NCI-H1105 (cell line): ENCODE data around the gene MRPS27.

Source experiments
- DNase-seq: peaks from one replicate; lab custom pipeline; 2025; lab: John Stamatoyannopoulos, UW

Gene MRPS27

GRCh38 chr5:72256536-72256935 lies 63.5 kb downstream of the MRPS27 start:
- no peak for DNase-seq

DNA sequence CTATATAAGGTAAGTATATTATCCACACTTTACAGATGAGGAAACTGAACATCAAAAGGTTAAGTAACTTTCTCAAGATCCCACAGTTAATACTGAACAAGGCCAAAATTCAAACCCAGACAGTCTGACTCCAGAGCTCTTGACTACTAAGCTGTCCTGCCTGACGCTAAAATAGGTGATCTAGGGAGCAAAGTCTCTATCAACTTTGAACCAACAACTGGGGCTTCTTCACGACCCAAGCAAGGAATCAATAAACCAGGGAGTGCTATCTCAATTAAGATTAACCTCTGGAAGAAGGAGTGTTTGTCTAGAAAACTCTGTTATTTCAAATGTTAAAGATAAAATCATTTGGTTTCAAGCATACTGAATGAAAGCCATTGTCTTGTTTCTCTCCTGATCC lies 64.4 kb downstream of the MRPS27 start:
- no peak for DNase-seq

GRCh38 chr5:72255237-72255636 lies 64.8 kb downstream of the MRPS27 start:
- DNase-seq: no peak

DNA sequence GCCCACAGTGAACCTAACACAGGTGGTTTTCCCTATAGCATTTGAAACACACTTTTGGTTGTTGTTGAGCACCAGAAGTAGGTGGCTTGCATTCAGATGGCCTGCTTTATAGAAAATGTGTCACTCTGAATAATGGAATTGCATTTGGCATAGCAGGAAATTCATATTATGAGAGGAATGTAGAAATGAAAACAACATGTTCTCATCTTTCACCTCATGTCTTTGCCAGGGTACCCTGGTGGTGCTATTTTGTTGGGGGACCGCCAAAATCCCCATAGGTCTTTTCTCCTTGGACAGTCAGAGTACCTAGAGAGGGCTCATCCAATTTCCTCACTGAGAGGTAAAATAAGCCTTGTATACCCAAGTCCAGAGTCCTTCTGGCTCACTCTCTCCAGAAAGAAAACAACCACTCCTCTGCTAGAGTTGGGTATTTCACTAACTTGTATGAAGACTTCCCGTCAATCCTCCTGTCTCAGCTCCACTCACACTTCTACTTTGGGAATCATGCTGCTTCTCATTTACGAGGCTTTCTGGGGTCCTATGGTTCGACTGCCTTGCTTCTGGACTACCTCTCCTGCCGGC lies 67.4 kb downstream of the MRPS27 start:
- no peak for DNase-seq

DNA sequence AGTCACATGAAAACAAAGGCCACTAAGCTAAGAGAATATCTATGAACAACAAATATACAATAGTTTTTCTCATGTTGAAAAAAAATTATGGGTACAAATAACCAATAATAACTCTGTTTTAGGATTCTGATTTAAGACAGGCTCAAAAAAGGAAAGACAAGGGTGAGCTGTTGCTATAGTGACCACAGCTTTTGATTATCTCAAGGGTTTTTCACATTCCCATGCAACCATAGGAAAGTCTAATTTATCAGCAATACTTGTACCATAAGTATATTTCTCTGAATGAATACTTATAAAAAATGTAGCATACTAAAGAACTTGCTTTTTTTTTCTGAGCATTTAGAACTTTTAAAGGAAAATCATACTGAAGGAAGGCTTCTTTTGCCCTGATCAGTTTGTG lies 68.0 kb downstream of the MRPS27 start:
- DNase-seq: no peak

- DNase-seq: no peak
These were observed 68.7 kb downstream of the MRPS27 start for GRCh38 chr5:72251386-72251785.

DNA sequence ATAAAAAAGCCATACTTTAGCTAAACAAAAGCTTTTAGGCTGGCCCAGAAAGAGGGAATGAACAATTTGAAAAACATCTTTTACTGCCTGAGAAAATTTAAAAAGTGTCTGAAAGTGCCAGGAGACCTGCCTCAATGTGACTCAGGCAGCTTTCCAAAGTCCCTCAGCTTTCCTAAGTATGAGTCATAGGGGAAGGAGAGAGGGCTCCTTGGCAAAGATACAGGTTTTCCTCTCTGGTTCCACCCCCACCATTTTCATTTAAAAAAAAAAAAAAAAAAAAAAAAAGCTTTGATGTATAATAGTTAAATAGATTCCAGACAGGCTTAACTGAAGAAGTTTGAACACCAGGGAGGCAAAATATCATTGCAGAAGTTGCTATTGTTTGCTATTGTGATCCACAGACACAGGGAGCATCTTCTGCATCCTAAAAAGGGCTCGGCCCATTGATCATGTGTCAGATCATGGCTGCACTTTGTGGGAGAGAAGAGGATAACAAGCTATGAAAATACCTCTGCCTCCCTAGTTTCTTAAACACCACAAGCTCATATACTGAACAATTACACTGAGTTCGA lies 71.5 kb downstream of the MRPS27 start:
- DNase-seq: no peak

GRCh38 chr5:72246954-72247442 lies 73.0 kb downstream of the MRPS27 start:
- DNase-seq: no peak

GRCh38 chr5:72245951-72246532 lies 74.0 kb downstream of the MRPS27 start:
- DNase-seq: no peak

GRCh38 chr5:72245546-72245945 lies 74.5 kb downstream of the MRPS27 start:
- DNase-seq: no peak

DNA sequence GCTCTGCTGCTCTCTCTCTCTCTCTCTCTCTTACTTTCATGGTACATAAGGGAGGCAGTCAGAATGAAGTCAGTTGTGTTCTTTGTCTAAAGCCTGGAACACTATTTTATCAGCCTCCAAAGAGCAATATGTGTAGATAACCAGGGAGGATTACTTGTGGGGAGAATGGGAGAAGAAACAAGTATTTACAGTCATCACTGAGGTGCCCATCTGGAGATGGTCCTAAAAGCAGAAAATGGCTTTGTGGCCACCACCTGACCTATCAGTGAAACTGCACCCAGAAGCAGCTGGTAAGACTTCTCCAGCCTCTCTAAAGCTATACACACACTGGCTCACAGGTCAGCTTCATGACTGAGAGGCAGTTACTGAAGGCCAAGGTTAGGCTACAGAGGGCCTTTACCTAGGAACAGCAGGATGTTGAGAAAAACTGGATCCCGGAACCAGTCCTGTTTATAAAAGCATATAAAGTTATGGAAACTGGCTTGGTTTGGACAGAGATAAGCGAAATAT lies 75.1 kb downstream of the MRPS27 start:
- DNase-seq: no peak

GRCh38 chr5:72243706-72244105 lies 76.3 kb downstream of the MRPS27 start:
- DNase-seq: no peak

GRCh38 chr5:72242796-72243475 lies 77.1 kb downstream of the MRPS27 start:
- DNase-seq: no peak

DNA sequence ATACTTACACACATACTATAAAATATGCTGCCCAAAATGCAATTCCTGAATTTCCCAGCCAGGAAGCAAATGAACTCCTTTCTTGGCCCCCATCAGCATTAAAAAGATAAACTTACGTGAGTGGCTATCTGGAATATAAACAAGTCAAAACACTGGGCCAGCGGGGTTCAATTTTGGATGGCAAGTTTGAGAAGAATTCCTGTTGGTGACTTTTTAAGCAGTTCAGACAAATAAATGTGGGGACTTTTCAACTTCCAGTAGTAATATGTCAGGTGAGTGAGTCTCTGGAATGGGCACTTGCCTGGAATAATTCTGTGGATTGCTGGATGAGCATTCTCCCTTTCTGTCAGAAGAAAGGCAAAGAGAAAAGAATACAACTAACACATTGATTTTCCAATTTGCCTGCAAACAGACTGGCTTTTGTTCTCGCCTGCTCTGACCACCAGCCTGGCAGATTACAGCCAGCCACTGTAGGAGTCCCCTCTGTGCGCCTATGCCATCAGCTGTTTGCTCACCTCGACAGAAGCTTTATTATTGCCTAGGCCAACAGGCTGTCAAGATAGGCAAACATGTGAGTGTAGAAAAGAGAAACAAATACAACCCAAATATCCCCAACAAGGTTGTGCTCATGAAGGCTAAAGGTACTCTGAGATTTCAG lies 78.6 kb downstream of the MRPS27 start:
- no peak for DNase-seq

DNA sequence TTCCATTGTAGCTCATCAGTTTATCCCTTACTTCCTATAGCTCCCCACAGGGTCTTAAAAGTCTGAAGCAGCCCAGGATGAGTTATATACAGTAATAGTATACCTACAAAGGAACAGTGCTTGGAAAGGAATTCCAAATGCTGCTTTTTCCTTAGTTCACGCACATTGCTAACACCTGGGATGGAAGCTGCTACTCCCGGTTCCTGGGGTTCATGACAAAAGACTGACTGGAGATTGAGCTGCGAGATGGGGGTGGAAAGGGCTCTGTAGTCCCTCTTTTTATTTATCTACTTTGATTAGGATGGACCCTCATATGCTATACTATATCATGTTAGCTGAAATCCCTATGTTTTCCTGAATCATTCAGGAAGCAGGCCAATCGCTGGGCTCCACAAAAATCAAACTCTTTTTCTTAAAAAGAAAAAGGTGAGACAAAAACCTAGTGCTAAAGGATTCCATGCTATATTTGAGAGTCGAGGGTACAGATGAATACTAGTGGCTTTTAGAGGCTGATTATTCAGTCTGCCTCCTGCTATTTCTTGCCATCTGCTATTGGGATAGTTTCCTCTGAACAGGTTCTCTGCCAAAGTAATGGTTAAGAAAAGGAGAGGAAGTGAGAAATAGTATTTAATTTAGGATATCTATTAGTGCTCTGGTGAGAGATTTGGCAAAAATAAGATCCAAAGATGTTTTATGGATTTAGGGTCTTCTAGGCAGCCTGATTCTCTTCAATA lies 81.2 kb downstream of the MRPS27 start:
- DNase-seq: no peak

GRCh38 chr5:72237879-72238278 lies 82.2 kb downstream of the MRPS27 start:
- no peak for DNase-seq

DNA sequence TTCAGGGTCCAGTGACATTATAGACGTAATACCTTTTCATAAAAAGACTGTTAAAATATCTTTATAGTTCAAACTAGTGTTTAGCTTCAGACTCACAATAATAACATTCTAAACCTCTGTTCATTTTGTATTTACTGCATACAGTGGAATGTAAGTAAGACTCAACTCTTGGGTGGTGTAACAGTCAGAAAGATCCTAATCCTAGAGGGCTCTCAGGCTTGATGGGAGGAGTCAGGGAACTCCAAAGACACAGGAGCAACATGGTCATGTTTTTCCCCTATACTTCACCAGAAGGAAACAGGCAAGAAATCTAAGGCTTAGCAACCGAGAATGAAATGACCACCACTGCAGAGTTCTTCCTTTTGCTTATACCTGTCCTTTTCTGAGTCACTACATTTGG lies 82.6 kb downstream of the MRPS27 start:
- DNase-seq: no peak

GRCh38 chr5:72235725-72236124 lies 84.3 kb downstream of the MRPS27 start:
- DNase-seq: no peak

DNA sequence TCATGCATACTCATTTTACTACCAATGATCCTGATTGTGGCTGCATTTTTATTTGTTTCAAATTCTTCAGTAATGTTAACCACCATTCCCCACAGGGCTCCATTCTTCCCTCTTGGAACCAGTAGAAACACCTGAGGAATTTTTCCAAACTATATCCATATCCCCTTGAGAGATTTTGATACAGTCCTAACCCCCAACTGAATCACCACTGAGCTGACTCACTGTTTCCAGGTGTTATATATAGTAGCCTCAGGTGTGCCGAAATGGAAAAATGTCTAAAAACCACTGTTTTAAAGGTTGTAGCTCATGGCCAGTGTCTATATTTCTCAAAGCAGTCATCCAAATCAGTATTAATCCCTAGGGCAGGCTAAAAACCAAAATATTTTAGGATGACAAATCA lies 85.2 kb downstream of the MRPS27 start:
- no peak for DNase-seq

DNA sequence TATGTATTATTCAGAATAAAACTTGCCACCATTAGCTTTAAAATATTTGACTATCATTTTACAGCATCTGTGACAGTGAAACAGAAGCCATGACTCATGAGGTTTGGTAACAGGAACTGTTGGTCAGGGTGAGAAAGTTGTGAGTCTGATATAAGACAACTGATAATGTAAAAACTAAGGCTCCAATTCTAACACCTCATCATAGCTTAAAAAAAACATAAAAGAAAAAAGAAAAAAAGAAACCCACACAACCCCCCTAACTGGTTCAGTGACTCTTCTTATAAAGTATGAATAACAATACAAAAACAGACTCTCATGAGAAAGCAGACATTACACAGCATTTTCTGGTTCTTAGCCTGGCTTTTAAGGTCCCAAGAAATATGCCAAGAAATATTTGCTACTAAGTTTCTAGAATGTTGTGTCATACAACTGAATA lies 85.8 kb downstream of the MRPS27 start:
- DNase-seq: no peak

GRCh38 chr5:72233835-72234234 lies 86.2 kb downstream of the MRPS27 start:
- DNase-seq: no peak

DNA sequence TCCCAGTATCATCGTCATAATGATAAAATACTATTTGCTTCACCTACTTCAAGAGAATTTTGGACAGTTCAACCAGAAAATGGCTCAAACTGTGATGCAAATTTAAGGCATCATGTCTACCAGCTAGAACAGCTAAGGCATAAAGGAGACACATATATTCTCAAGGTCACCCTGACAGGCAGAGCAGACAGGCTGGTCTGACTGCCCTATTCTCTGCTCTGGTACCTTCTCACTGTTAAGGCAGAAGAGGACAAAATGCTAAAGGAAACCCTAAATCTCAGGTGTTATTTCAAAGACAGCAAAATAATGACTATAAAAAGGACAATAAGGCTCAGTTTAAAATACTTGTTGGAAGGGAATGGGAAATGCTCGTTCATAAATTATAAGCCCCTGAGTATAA lies 87.2 kb downstream of the MRPS27 start:
- DNase-seq: no peak
